SK-N-SH (cell line): ENCODE data around the gene LHX5. TPM values are rescaled to one million over a fixed set of nuclear protein-coding genes. Genes with fewer than 3 reads are reported as not detected.

ENCODE experiments used
- CTCF ChIA-PET: fragments of 300-600, 350-600 bp; formaldehyde crosslinking; extraction: SDS; loops from one replicate; lab custom pipeline; 2021; lab: Yijun Ruan, JAX
- POLR2A ChIA-PET: fragments of 350-600 bp; sonication (Branson Sonifier 250); formaldehyde crosslinking; extraction: SDS; loops from one replicate; lab custom pipeline; 2020; ENCODE audit warnings: antibody characterized with exemption, inconsistent platforms; lab: Yijun Ruan, JAX
- DNase-seq: peaks from one replicate; pipeline ENCODE4 v3.0.0; 2012
- H2AFZ ChIP-seq: fragments of 200-600 bp; sonication (generic); 2 replicates; pipeline ENCODE4 v1.8.1; 2016; ENCODE audit warnings: antibody characterized with exemption, mild to moderate bottlenecking, low read depth
- H3F3A ChIP-seq: fragments of 200-600 bp; sonication (generic); replicated peaks from 2 replicates; pipeline ENCODE3; 2016; ENCODE audit warnings: antibody characterized with exemption, mild to moderate bottlenecking; ENCODE audit not compliant: insufficient read depth
- H3K27ac ChIP-seq, 2 experiments: fragments of 200-500 bp in 1 of 2; fragments of 200-600 bp in 1 of 2; sonication (Bioruptor generic) in 1 of 2; sonication (generic), shearing (Covaris generic) in 1 of 2; 2 replicates each; pipeline versions ENCODE4 v1.5.1 to v1.6.1; 2014 to 2016; ENCODE audit warnings: low read depth in 2 of 2, inconsistent platforms in 1 of 2, low read length in 1 of 2, mild to moderate bottlenecking in 1 of 2, mixed read lengths in 1 of 2
- H3K27me3 ChIP-seq: fragments of 200-600 bp; sonication (generic), shearing (Covaris generic); 2 replicates; pipeline ENCODE4 v1.6.1; 2016; ENCODE audit warnings: mixed run types; ENCODE audit not compliant: insufficient read depth
- H3K36me3 ChIP-seq, 2 experiments: fragments of 200-500 bp in 1 of 2; fragments of 200-600 bp in 1 of 2; sonication (Bioruptor generic) in 1 of 2; sonication (generic) in 1 of 2; replicated peaks in 1 of 2; 2 replicates each; pipeline versions ENCODE3 to v1.5.1; 2014 to 2016; ENCODE audit warnings: low read length in 1 of 2, mild to moderate bottlenecking in 1 of 2; ENCODE audit not compliant: insufficient read depth in 2 of 2, control insufficient read depth in 1 of 2
- H3K4me1 ChIP-seq, 2 experiments: fragments of 200-500 bp in 1 of 2; fragments of 200-600 bp in 1 of 2; sonication (Bioruptor generic) in 1 of 2; sonication (generic), shearing (Covaris generic) in 1 of 2; 2 replicates each; pipeline versions ENCODE4 v1.5.1 to v1.6.1; 2014 to 2016; ENCODE audit warnings: low read depth in 1 of 2, low read length in 1 of 2, mixed run types in 1 of 2; ENCODE audit not compliant: insufficient read depth in 2 of 2, control insufficient read depth in 1 of 2
- H3K4me2 ChIP-seq: fragments of 200-600 bp; sonication (generic), shearing (Covaris generic); 2 replicates; pipeline ENCODE4 v1.6.1; 2017; ENCODE audit warnings: mixed run types
- H3K4me3 ChIP-seq, 2 experiments: fragments of 200-500 bp in 1 of 2; fragments of 200-600 bp in 1 of 2; sonication (Bioruptor generic) in 1 of 2; sonication (generic), shearing (Covaris generic) in 1 of 2; 2 replicates each; pipeline versions ENCODE4 v1.5.1 to v1.8.1; 2014 to 2016; ENCODE audit warnings: low read depth in 2 of 2, inconsistent platforms in 1 of 2, low read length in 1 of 2, mild to moderate bottlenecking in 1 of 2, mixed read lengths in 1 of 2, moderate library complexity in 1 of 2
- H3K79me2 ChIP-seq: fragments of 200-600 bp; sonication (generic); 2 replicates; pipeline ENCODE4 v1.8.1; 2017; ENCODE audit warnings: mild to moderate bottlenecking; ENCODE audit not compliant: insufficient read depth
- H3K9ac ChIP-seq: fragments of 200-600 bp; sonication (generic); 2 replicates; pipeline ENCODE4 v1.6.1; 2017; ENCODE audit warnings: mixed run types
- H3K9me2 ChIP-seq: fragments of 200-600 bp; sonication (generic); 2 replicates; pipeline ENCODE4 v1.6.1; 2017; ENCODE audit warnings: mixed run types
- H3K9me3 ChIP-seq: fragments of 200-600 bp; sonication (generic); 2 replicates; pipeline ENCODE4 v1.6.1; 2017; ENCODE audit warnings: mixed run types, mild to moderate bottlenecking, moderate library complexity
- H4K20me1 ChIP-seq: fragments of 200-600 bp; sonication (generic); 2 replicates; pipeline ENCODE4 v1.6.1; 2017; ENCODE audit warnings: mild to moderate bottlenecking, mixed run types; ENCODE audit not compliant: insufficient read depth
- ELF1 ChIP-seq: IDR thresholded peaks from 2 replicates; pipeline ENCODE4 v1.4.0; 2012
- EZH2phosphoT487 ChIP-seq: fragments of 200-600 bp; sonication (generic); IDR thresholded peaks from 2 replicates; pipeline ENCODE4 v1.6.1; 2017; ENCODE audit warnings: low read depth, mixed run types, mild to moderate bottlenecking, antibody characterized with exemption, moderate library complexity, borderline replicate concordance
- FOSL2 ChIP-seq: IDR thresholded peaks from 2 replicates; pipeline ENCODE4 v1.4.0; 2012; ENCODE audit warnings: low read depth, mild to moderate bottlenecking, moderate library complexity, borderline replicate concordance
- GABPA ChIP-seq: IDR thresholded peaks from 2 replicates; pipeline ENCODE4 v1.4.0; 2012; ENCODE audit warnings: low read depth, mild to moderate bottlenecking
- GATA2 ChIP-seq: sonication (generic); formaldehyde crosslinking; IDR thresholded peaks from 2 replicates; pipeline ENCODE4 v1.5.0; 2020; ENCODE audit warnings: mild to moderate bottlenecking, missing genetic modification reagents
- IRF3 ChIP-seq: fragments of 150-350 bp; IDR thresholded peaks from 2 replicates; pipeline ENCODE4 v1.6.1; 2016; ENCODE audit warnings: mild to moderate bottlenecking, low read depth, low read length
- MXI1 ChIP-seq: IDR thresholded peaks from 2 replicates; pipeline ENCODE4 v1.6.1; 2012; ENCODE audit warnings: mild to moderate bottlenecking, low read depth, low read length, improper control_type of control experiment
- NRF1 ChIP-seq: IDR thresholded peaks from 2 replicates; pipeline ENCODE4 v1.6.1; 2012; ENCODE audit warnings: low read depth, mild to moderate bottlenecking, low read length
- RAD21 ChIP-seq: IDR thresholded peaks from 2 replicates; pipeline ENCODE4 v1.6.1; 2012; ENCODE audit warnings: mild to moderate bottlenecking, low read length
- RXRA ChIP-seq: IDR thresholded peaks from 2 replicates; pipeline ENCODE4 v1.4.0; 2012; ENCODE audit warnings: low read depth, mild to moderate bottlenecking, borderline replicate concordance
- SIN3A ChIP-seq: IDR thresholded peaks from 2 replicates; pipeline ENCODE4 v1.6.1; 2012; ENCODE audit warnings: low read depth, mild to moderate bottlenecking, low read length, moderate library complexity, borderline replicate concordance
- TEAD4 ChIP-seq: IDR thresholded peaks from 2 replicates; pipeline ENCODE4 v1.4.0; 2012; ENCODE audit warnings: mild to moderate bottlenecking, borderline replicate concordance; ENCODE audit not compliant: insufficient read depth
- YY1 ChIP-seq: IDR thresholded peaks from 2 replicates; pipeline ENCODE4 v1.4.0; 2012; ENCODE audit warnings: low read depth, mild to moderate bottlenecking
- ZBTB33 ChIP-seq: IDR thresholded peaks from 2 replicates; pipeline ENCODE4 v1.4.0; 2012; ENCODE audit warnings: low read depth, borderline replicate concordance
- WGBS: methylation state at CpG from one replicate; pipeline ENCODE4 v1.1.6; 2017; ENCODE audit warnings: low lambda C conversion rate; 5-methylcytosine and 5-hydroxymethylcytosine counted together
- polyA plus RNA-seq, 3 experiments: library from polyadenylated mRNA; depleted of rRNA; stranded (reverse); fragments of >200 nt; gene quantifications; 2 replicates each; pipeline ENCODE4 v1.2.3, GENCODE V29; 2012

Gene LHX5
- polyA plus RNA-seq, 1 of the 3 experiments (the other 2 are of a cell fraction), result not detected

GRCh38 chr12:113456199-113456598 is 15.5 kb downstream of the LHX5 start:
- no peak overlapping the region for H3K4me2 ChIP-seq
- no peaks in the 10 kb centered on the region for H3K9me3 ChIP-seq
- H3K36me3 ChIP-seq, result no peaks in the 10 kb centered on the region
- H3K27me3 ChIP-seq, result peaks cover 28% of the 10 kb centered on the region; the same call in 1 of the 2 replicates
- WGBS, result 59% methylated on average over 2 of the region's 2 CpGs
- CTCF ChIA-PET, result interaction anchor here (1.7 to 5.4 kb wide), 4 partner anchors 14 to 457 kb away, joined by 5 to 22 read pairs (median 8); no protein-coding TSS in a partner anchor
- no peaks in the 10 kb centered on the region; a peak in 1 of 4 replicates for H3K4me1 ChIP-seq
- H3K9ac ChIP-seq, result no peak overlapping the region
- no peaks in the 10 kb centered on the region for H3K9me2 ChIP-seq
- no peaks in the 10 kb centered on the region for H3K79me2 ChIP-seq
- H3K4me3 ChIP-seq, result no peak overlapping the region
- H4K20me1 ChIP-seq, result no peaks in the 10 kb centered on the region
- POLR2A ChIA-PET, result no interaction called here
- no peak for TF ChIP-seq TEAD4
- TF ChIP-seq MXI1, result no peak
- no peak for TF ChIP-seq RAD21
- no peak for TF ChIP-seq IRF3
- no peak for TF ChIP-seq YY1
- no peak for TF ChIP-seq GATA2 (CRISPR knock-in tag)
- no peak for TF ChIP-seq GABPA
- no peak for TF ChIP-seq ZBTB33
- TF ChIP-seq RXRA, result no peak
- no peak for TF ChIP-seq NRF1
- no peak for TF ChIP-seq ELF1
- TF ChIP-seq SIN3A, result no peak
- TF ChIP-seq FOSL2, result no peak
- no peak for DNase-seq
- H2AFZ ChIP-seq, result no peak overlapping the region
- no peak overlapping the region for H3K27ac ChIP-seq
- H3F3A ChIP-seq, result no peaks in the 10 kb centered on the region

GRCh38 chr12:113453330-113453729 is 18.3 kb downstream of the LHX5 start:
- Histone ChIP-seq H4K20me1 (no peaks in the 10 kb centered on the region), H3K4me1 (no peaks in the 10 kb centered on the region; a peak in 1 of 4 replicates), H3K9me3 (no peaks in the 10 kb centered on the region), H3K4me3 (no peak overlapping the region), H3K27ac (no peak overlapping the region), H3K36me3 (no peaks in the 10 kb centered on the region), H3K4me2 (no peak overlapping the region), H2AFZ (no peak overlapping the region), H3F3A (no peaks in the 10 kb centered on the region), H3K27me3 (peaks cover 19% of the 10 kb centered on the region; the same call in 1 of the 2 replicates), H3K9me2 (no peaks in the 10 kb centered on the region), H3K9ac (no peak overlapping the region), H3K79me2 (no peaks in the 10 kb centered on the region)
- TF ChIP-seq EZH2phosphoT487, result no peak
- no peak for DNase-seq
- 7% methylated on average over 6 of the region's 6 CpGs for WGBS
- CTCF ChIA-PET, result interaction anchor here (1.0 to 2.3 kb wide), 4 partner anchors 9 to 459 kb away, joined by 3 to 21 read pairs (median 7); no protein-coding TSS in a partner anchor
- POLR2A ChIA-PET, result no interaction called here
